ENCODE measurements around the gene ING5. TPM values are rescaled to one million over a fixed set of nuclear protein-coding genes. Genes with fewer than 3 reads are reported as not detected.
A peak's percentile ranks its signal among the peaks of the same experiment; 100 is the strongest.

The ING5 gene
- total RNA-seq, 2 experiments from 2014 or later = 37.7 to 41.3 TPM

- POLR2A ChIA-PET = interaction anchor here (1.3 kb wide), 1 partner anchor 18 kb away, joined by 3 read pairs; no protein-coding TSS in a partner anchor
- no peaks in the 10 kb centered on the region for H3K27me3 Mint-ChIP-seq
- no peak overlapping the region for H3K27ac Mint-ChIP-seq
- TF ChIP-seq CTCF (IDR thresholded peaks at IDR 0.05) = no peak
- no peak overlapping the region for H3K4me3 Mint-ChIP-seq
- no peaks in the 10 kb centered on the region for H3K9me3 Mint-ChIP-seq
- CTCF ChIA-PET = no interaction called here
- no peak for DNase-seq
- H3K4me1 Mint-ChIP-seq (ENCODE audit: low read depth) = peaks cover 20% of the 10 kb centered on the region
- H3K36me3 Mint-ChIP-seq (ENCODE audit: low read depth) = no peaks in the 10 kb centered on the region
- intact Hi-C loops (cut with micrococcal nuclease) = no loop called here
- ATAC-seq = no peak
Observed at GRCh38 chr2:241768251-241768711, 66.4 kb downstream of the ING5 start.

GRCh38 chr2:241768850-241769249, 67.0 kb downstream of the ING5 start:
- H3K9me3 Mint-ChIP-seq = no peaks in the 10 kb centered on the region
- POLR2A ChIA-PET = no interaction called here
- intact Hi-C loops (cut with micrococcal nuclease) = no loop called here
- peaks cover 15% of the 10 kb centered on the region for H3K4me1 Mint-ChIP-seq (ENCODE audit: low read depth)
- ATAC-seq = no peak
- H3K36me3 Mint-ChIP-seq (ENCODE audit: low read depth) = no peaks in the 10 kb centered on the region
- TF ChIP-seq CTCF (IDR thresholded peaks at IDR 0.05) = no peak
- no peaks in the 10 kb centered on the region for H3K27me3 Mint-ChIP-seq
- H3K4me3 Mint-ChIP-seq = no peak overlapping the region
- H3K27ac Mint-ChIP-seq = no peak overlapping the region
- CTCF ChIA-PET = no interaction called here
- DNase-seq = no peak

GRCh38 chr2:241769819-241770184, 68.0 kb downstream of the ING5 start:
- ChIA-PET CTCF (no interaction called here), POLR2A (no interaction called here)
- no peak for TF ChIP-seq CTCF (IDR thresholded peaks at IDR 0.05)
- intact Hi-C loops (cut with micrococcal nuclease) = no loop called here
- Mint-ChIP-seq H3K9me3 (no peaks in the 10 kb centered on the region), H3K27me3 (no peaks in the 10 kb centered on the region), H3K4me1 (ENCODE audit: low read depth) (peaks cover 12% of the 10 kb centered on the region), H3K27ac (no peak overlapping the region), H3K36me3 (ENCODE audit: low read depth) (no peaks in the 10 kb centered on the region), H3K4me3 (no peak overlapping the region)
- DNase-seq (no peak), ATAC-seq (no peak)

- H3K36me3 Mint-ChIP-seq (ENCODE audit: low read depth) = no peaks in the 10 kb centered on the region
- no peak for DNase-seq
- H3K27me3 Mint-ChIP-seq = no peaks in the 10 kb centered on the region
- intact Hi-C loops (cut with micrococcal nuclease) = no loop called here
- ATAC-seq = no peak
- H3K27ac Mint-ChIP-seq = no peak overlapping the region
- TF ChIP-seq CTCF (IDR thresholded peaks at IDR 0.05) = no peak
- CTCF ChIA-PET = interaction anchor here (0.9 kb wide), 1 partner anchor 89 kb away, joined by 3 read pairs; no protein-coding TSS in a partner anchor
- no peaks in the 10 kb centered on the region for H3K9me3 Mint-ChIP-seq
- H3K4me3 Mint-ChIP-seq = no peak overlapping the region
- POLR2A ChIA-PET = interaction anchor here (1.9 kb wide), 1 partner anchor 8 kb away, joined by 7 read pairs; no protein-coding TSS in a partner anchor
- H3K4me1 Mint-ChIP-seq (ENCODE audit: low read depth) = peaks cover 12% of the 10 kb centered on the region
Observed at GRCh38 chr2:241770185-241770935, 68.5 kb downstream of the ING5 start.

- Mint-ChIP-seq H3K36me3 (ENCODE audit: low read depth) (no peaks in the 10 kb centered on the region), H3K9me3 (no peaks in the 10 kb centered on the region), H3K27me3 (no peaks in the 10 kb centered on the region), H3K4me3 (no peak overlapping the region), H3K27ac (peak overlapping the region; percentile 11), H3K4me1 (ENCODE audit: low read depth) (peaks cover 12% of the 10 kb centered on the region)
- DNase-seq (no peak), ATAC-seq (no peak)
- no peak for TF ChIP-seq CTCF (IDR thresholded peaks at IDR 0.05)
- intact Hi-C loops (cut with micrococcal nuclease) = no loop called here
- CTCF ChIA-PET = interaction anchor here (0.9 kb wide), 1 partner anchor 89 kb away, joined by 3 read pairs; no protein-coding TSS in a partner anchor
- POLR2A ChIA-PET = interaction anchor here (1.9 kb wide), 1 partner anchor 8 kb away, joined by 7 read pairs; no protein-coding TSS in a partner anchor
Observed at GRCh38 chr2:241770936-241771285, 69.1 kb downstream of the ING5 start.

All from activated CD8-positive, alpha-beta T cell treated with anti-CD3 and anti-CD28 coated beads for 36 hours (primary cell).